Spinal cord (tissue), 10 donors: Measurements from ENCODE around the gene KIF5C. TPM values are rescaled to one million over a fixed set of nuclear protein-coding genes. Genes with fewer than 3 reads are reported as not detected.

Experiments used
- DNase-seq, 6 donors: peaks; one replicate each; pipeline versions ENCODE4 v3.0.0 to v3.0.0-alpha.2; 2013 to 2015; ENCODE audit warnings: low spot score in 6 of 6, low read depth in 4 of 6
- H3K27ac ChIP-seq: one replicate; pipeline ENCODE4 v1.5.1; 2013; ENCODE audit warnings: low read depth, low read length, control low read depth
- H3K27me3 ChIP-seq: one replicate; pipeline ENCODE4 v1.6.1; 2013; ENCODE audit warnings: low read length; ENCODE audit not compliant: control insufficient read depth, insufficient read depth
- H3K36me3 ChIP-seq: one replicate; pipeline ENCODE4 v1.6.1; 2013; ENCODE audit warnings: low read length; ENCODE audit not compliant: control insufficient read depth, insufficient read depth
- H3K4me1 ChIP-seq: one replicate; pipeline ENCODE4 v1.6.1; 2013; ENCODE audit warnings: low read length; ENCODE audit not compliant: control insufficient read depth, insufficient read depth
- H3K4me3 ChIP-seq: one replicate; pipeline ENCODE4 v1.5.1; 2013; ENCODE audit warnings: low read depth, low read length, control low read depth
- H3K9me3 ChIP-seq: one replicate; pipeline ENCODE4 v1.6.1; 2013; ENCODE audit warnings: low read length; ENCODE audit not compliant: control insufficient read depth, insufficient read depth
- WGBS: methylation state at CpG from one replicate; pipeline ENCODE4 v1.1.5; 2013; ENCODE audit warnings: missing lambda C conversion rate; ENCODE audit not compliant: insufficient coverage; 5-methylcytosine and 5-hydroxymethylcytosine counted together
- polyA plus RNA-seq, 2 donors: library from polyadenylated mRNA; unstranded; fragments of 120-200 nt; gene quantifications; one replicate each; pipeline ENCODE4 v1.2.1, GENCODE V29; 2013; ENCODE audit not compliant: insufficient read length in 2 of 2
- total RNA-seq, 2 donors: library from RNA; depleted of rRNA in 1 of 2; stranded (reverse); fragments of 120-200 nt in 1 of 2; fragments of >200 nt in 1 of 2; gene quantifications; one replicate each; pipeline versions ENCODE4 v1.2.3 to v1.2.4, GENCODE V29; 2013 to 2014
- donor health status: healthy.

KIF5C gene
- total and polyA plus RNA-seq, 4 donors = 79.2 to 279 (median 210) TPM

GRCh38 chr2:148882051-148882450 lies 7.0 kb downstream of the KIF5C start:
- Histone ChIP-seq H3K27ac (no peak overlapping the region), H3K4me3 (no peak overlapping the region), H3K27me3 (peaks cover 2% of the 10 kb centered on the region), H3K9me3 (peaks cover 2% of the 10 kb centered on the region), H3K36me3 (no peaks in the 10 kb centered on the region), H3K4me1 (peaks cover 2% of the 10 kb centered on the region)
- no peak for DNase-seq
- 92% methylated on average over 9 of the region's 9 CpGs for WGBS

- H3K27me3 ChIP-seq = peaks cover 6% of the 10 kb centered on the region
- 95% methylated on average over 4 of the region's 10 CpGs for WGBS
- H3K36me3 ChIP-seq = no peaks in the 10 kb centered on the region
- no peak overlapping the region for H3K4me3 ChIP-seq
- peaks cover 2% of the 10 kb centered on the region for H3K9me3 ChIP-seq
- DNase-seq = peak in 1 of 6 donors; percentile 32
- H3K27ac ChIP-seq = no peak overlapping the region
- peaks cover 10% of the 10 kb centered on the region for H3K4me1 ChIP-seq
These were observed 10.2 kb downstream of the KIF5C start for GRCh38 chr2:148885209-148885608.

GRCh38 chr2:148885988-148886387 lies 11.0 kb downstream of the KIF5C start:
- 22% methylated on average over 2 of the region's 3 CpGs for WGBS
- Histone ChIP-seq H3K27ac (no peak overlapping the region), H3K27me3 (peaks cover 6% of the 10 kb centered on the region), H3K4me1 (peaks cover 10% of the 10 kb centered on the region), H3K36me3 (no peaks in the 10 kb centered on the region), H3K4me3 (no peak overlapping the region), H3K9me3 (no peaks in the 10 kb centered on the region)
- peak in 1 of 6 donors; percentile 51 for DNase-seq

GRCh38 chr2:148887350-148888002 lies 12.4 kb downstream of the KIF5C start:
- H3K4me1 ChIP-seq = peaks cover 10% of the 10 kb centered on the region
- DNase-seq = peak in 2 of 6 donors; percentile 56 to 60
- peaks cover 4% of the 10 kb centered on the region for H3K9me3 ChIP-seq
- no peaks in the 10 kb centered on the region for H3K36me3 ChIP-seq
- no peak overlapping the region for H3K27ac ChIP-seq
- 16% methylated on average over 4 of the region's 19 CpGs for WGBS
- peak overlapping the region; percentile 41 for H3K4me3 ChIP-seq
- peaks cover 6% of the 10 kb centered on the region for H3K27me3 ChIP-seq

GRCh38 chr2:148888003-148888501 lies 13.0 kb downstream of the KIF5C start:
- 4% methylated on average over 33 of the region's 34 CpGs for WGBS
- H3K4me1 ChIP-seq = peaks cover 10% of the 10 kb centered on the region
- no peak overlapping the region for H3K27ac ChIP-seq
- peak overlapping the region; percentile 41 for H3K4me3 ChIP-seq
- peaks cover 6% of the 10 kb centered on the region for H3K9me3 ChIP-seq
- DNase-seq = peak in 2 of 6 donors; percentile 73 to 85
- H3K27me3 ChIP-seq = peaks cover 6% of the 10 kb centered on the region
- H3K36me3 ChIP-seq = no peaks in the 10 kb centered on the region

GRCh38 chr2:148888986-148889385 lies 14.0 kb downstream of the KIF5C start:
- no peaks in the 10 kb centered on the region for H3K36me3 ChIP-seq
- peaks cover 6% of the 10 kb centered on the region for H3K9me3 ChIP-seq
- peaks cover 10% of the 10 kb centered on the region for H3K4me1 ChIP-seq
- H3K27me3 ChIP-seq = peaks cover 6% of the 10 kb centered on the region
- H3K27ac ChIP-seq = no peak overlapping the region
- no peak overlapping the region for H3K4me3 ChIP-seq
- DNase-seq = no peak

GRCh38 chr2:148893906-148894305 lies 18.9 kb downstream of the KIF5C start:
- no peak for DNase-seq
- peaks cover 6% of the 10 kb centered on the region for H3K9me3 ChIP-seq
- peaks cover 5% of the 10 kb centered on the region for H3K27me3 ChIP-seq
- H3K4me3 ChIP-seq = no peak overlapping the region
- H3K4me1 ChIP-seq = no peaks in the 10 kb centered on the region
- H3K36me3 ChIP-seq = no peaks in the 10 kb centered on the region
- no peak overlapping the region for H3K27ac ChIP-seq

GRCh38 chr2:148896136-148896535 lies 21.1 kb downstream of the KIF5C start:
- no peak overlapping the region for H3K27ac ChIP-seq

GRCh38 chr2:148899638-148900318 lies 24.8 kb downstream of the KIF5C start:
- no peak for DNase-seq
- H3K27ac ChIP-seq = no peak overlapping the region

More at GRCh38 chr2:148896136-148896535, 21.1 kb downstream of the KIF5C start:
- H3K36me3 ChIP-seq = no peaks in the 10 kb centered on the region
- H3K4me1 ChIP-seq = no peaks in the 10 kb centered on the region
- no peak overlapping the region for H3K4me3 ChIP-seq
- peaks cover 6% of the 10 kb centered on the region for H3K9me3 ChIP-seq
- no peak for DNase-seq
- WGBS = 24% methylated on average over 2 of the region's 4 CpGs
- no peaks in the 10 kb centered on the region for H3K27me3 ChIP-seq

GRCh38 chr2:148900350-148900837 lies 25.4 kb downstream of the KIF5C start:
- Histone ChIP-seq H3K27me3 (no peaks in the 10 kb centered on the region), H3K4me3 (no peak overlapping the region), H3K36me3 (no peaks in the 10 kb centered on the region), H3K9me3 (no peaks in the 10 kb centered on the region), H3K4me1 (no peaks in the 10 kb centered on the region), H3K27ac (no peak overlapping the region)
- no peak for DNase-seq
- no CpG with 5 or more reads among the region's 2 CpGs for WGBS

More at GRCh38 chr2:148899638-148900318, 24.8 kb downstream of the KIF5C start:
- WGBS = 89% methylated on average over 2 of the region's 7 CpGs
- H3K36me3 ChIP-seq = no peaks in the 10 kb centered on the region
- no peaks in the 10 kb centered on the region for H3K27me3 ChIP-seq
- no peaks in the 10 kb centered on the region for H3K9me3 ChIP-seq
- no peak overlapping the region for H3K4me3 ChIP-seq
- H3K4me1 ChIP-seq = no peaks in the 10 kb centered on the region
